Measurements from ENCODE around the gene SALL3.

The SALL3 gene

DNA sequence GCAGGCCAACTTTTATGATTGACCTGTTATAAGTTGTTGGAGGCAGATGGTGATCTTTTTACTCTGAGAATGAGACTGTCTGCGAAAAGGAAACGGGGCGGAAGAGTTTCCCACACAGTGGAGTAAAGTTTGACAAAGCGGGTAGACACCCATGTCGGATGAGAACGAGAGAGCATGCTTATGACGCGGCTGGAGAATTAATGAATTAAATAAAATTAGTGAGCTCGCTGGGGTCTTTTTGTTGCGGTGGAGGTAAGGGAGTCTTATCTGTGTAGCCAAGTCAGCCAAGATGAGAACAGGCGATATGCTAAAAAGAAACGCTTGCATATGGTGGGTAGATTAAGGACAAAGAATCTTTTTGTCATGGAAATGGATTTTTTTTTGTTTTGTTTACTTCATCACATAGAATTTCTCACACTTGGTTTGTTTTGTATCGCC, 1.8 kb downstream of the SALL3 start:
- DNase-seq = no peak

DNA sequence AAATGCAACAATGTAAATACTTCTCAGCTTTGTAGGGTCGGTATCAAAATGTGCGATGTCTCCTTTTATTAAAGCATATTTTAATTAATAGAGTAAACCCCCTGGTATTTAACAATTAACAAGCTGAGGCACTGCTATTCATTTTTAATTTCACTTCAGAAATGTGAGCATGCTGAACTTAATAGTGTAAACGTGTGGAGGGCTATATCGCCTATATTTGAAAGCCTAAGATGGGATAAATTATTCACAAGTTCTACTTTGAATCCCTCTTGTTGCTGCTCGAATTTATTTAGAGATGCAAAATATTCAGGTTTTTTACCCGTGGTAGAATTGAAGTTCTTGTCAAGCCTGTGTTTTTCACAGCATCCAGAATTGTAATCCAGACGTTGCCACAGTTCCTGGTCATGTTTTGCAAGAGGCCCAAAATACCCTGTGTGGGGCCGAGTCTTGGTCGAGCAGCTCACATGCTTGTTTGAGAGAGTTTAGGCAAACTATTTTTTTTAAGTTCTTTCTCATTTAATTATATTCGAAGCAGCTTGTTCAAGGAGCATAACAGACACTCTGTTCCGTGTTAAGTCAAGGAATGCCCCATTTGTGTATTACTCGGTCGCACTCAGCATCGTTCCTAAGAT, 2.5 kb downstream of the SALL3 start:
- no peak for DNase-seq

DNA sequence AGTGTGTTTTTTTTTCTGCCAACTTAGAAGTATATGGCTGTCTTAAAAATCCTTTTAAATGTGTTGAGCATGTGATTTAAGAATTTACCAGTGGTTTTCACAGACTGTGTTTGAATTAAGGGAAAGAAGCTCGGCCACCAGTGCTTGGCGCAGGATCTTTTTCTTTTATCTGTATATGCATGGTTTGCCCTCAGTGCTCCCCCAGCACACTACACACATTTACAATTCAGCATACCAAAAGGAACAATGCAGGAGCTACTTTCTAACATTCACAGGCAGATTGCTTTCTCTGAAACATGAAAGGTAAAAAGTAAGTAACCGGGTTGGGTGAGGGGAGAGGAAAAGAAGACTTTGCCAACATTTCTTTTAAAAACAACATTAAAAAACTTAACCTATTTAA, 3.9 kb downstream of the SALL3 start:
- no peak for DNase-seq

DNA sequence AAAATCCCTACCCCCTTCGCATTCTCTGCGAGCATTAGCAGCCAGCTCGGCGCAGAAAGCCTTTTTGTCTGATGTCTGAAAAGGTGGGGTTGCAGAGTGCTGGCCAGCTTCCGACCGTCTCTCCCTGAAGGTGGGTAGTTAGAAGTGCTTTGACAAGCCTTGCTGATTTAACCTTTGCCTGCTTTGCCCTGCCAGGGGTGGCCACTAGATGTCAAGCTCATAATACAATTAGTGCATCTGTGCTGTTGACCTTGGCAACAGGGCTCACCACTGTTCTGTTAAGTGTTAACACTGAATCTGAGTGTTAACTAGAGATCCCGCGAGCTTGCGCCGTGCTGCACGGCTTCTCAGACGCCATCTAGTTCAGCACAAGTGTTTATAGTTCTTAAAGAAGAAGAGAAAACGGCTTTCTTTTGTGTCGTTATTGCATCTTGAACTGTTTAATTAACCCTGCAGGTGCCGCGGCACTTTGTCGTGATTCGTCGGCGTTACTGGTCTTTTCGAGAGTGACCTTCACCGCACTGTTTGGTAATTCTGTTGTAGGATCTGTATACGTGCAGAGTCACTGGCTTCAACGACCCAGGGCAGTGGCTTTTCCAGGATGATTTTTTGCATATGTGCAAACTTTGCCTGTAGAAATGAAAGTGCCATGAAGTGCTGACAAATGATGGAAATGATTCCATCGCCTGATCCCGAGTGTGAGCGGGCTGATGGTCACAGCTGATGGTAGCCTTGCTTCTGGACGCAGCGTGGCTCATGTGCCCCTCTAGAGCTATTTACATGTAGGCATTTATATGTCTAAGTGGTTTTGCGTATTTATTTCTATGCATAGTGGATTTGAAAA, 5.5 kb downstream of the SALL3 start:
- no peak for DNase-seq

DNA sequence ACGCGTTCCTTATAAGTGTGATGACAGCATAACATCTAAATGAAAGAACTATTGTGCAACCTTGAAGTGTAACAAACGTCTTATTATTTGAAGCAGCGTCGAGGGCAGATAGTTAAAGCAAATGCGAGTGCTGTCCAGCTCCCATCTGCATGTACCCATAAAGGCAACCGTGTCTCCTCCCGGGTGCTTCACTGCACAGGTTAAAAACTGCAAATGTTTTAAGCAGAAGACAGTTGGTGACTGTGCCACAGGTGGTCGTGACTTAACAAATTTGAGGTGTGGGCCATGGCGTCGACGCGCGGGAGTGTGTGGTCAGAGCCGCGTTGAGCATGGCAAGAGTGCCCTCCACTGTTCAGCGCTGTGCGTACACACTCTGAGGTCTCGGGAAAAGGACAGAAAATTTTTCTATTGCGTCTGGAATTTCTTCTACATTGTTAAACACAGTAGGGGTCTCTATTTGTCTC, 6.4 kb downstream of the SALL3 start:
- DNase-seq = no peak

DNA sequence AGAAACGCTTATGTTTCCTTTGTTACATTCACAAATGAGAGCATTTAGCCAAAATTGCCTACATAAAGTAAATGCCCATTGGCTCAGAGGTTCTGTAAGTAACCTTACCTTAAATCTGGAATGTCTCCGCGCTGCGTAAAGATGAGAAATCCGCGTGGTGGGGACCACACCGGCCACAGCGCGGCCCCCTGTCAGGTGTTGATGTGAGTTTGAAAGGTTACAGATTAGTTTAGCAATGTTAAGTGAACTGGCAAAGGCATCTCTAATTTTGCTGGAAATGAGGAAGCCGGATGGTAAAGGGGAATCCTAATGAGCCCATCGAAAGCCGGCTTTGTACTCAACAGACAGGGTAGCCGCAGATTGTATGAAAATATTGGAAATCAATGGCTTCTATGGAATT, 11.8 kb downstream of the SALL3 start:
- DNase-seq = no peak

DNA sequence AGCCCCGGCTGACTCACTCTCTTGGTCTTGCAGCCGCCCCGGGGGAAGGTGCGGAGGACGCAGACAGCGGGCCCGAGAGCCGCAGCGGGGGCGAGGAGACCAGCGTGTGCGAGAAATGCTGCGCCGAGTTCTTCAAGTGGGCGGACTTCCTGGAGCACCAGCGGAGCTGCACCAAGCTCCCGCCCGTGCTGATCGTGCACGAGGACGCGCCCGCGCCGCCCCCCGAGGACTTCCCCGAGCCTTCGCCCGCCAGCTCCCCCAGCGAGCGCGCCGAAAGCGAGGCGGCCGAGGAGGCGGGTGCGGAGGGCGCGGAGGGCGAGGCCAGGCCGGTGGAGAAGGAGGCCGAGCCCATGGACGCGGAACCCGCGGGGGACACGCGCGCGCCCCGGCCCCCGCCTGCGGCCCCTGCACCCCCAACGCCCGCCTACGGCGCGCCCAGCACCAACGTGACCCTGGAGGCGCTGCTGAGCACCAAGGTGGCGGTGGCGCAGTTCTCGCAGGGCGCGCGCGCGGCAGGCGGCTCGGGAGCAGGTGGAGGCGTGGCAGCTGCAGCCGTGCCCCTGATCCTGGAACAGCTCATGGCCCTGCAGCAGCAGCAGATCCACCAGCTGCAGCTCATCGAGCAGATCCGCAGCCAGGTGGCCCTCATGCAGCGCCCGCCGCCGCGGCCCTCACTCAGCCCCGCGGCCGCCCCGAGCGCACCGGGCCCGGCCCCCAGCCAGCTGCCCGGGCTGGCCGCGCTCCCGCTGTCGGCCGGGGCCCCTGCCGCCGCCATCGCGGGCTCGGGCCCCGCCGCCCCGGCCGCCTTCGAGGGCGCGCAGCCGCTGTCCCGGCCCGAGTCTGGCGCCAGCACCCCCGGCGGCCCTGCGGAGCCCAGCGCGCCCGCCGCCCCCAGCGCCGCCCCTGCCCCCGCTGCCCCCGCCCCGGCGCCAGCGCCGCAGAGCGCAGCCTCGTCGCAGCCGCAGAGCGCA, 12.7 kb downstream of the SALL3 start:
- DNase-seq = no peak

DNA sequence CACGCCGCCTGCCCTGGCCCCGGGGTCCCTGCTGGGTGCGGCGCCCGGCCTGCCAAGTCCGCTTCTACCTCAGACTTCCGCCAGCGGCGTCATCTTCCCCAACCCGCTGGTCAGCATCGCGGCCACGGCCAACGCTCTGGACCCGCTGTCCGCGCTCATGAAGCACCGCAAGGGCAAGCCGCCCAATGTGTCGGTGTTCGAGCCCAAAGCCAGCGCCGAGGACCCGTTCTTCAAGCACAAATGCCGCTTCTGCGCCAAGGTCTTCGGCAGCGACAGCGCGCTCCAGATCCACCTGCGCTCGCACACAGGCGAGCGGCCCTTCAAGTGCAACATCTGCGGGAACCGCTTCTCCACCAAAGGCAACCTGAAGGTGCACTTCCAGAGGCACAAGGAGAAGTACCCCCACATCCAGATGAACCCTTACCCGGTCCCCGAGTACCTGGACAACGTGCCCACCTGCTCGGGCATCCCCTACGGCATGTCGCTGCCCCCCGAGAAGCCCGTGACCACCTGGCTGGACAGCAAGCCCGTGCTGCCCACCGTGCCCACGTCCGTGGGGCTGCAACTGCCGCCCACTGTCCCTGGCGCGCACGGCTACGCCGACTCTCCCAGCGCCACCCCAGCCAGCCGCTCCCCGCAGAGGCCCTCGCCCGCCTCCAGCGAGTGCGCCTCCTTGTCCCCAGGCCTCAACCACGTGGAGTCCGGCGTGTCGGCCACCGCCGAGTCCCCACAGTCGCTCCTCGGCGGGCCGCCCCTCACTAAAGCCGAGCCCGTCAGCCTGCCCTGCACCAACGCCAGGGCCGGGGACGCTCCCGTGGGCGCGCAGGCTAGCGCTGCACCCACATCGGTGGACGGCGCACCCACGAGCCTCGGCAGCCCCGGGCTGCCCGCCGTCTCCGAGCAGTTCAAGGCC, 13.7 kb downstream of the SALL3 start:
- no peak for DNase-seq

DNA sequence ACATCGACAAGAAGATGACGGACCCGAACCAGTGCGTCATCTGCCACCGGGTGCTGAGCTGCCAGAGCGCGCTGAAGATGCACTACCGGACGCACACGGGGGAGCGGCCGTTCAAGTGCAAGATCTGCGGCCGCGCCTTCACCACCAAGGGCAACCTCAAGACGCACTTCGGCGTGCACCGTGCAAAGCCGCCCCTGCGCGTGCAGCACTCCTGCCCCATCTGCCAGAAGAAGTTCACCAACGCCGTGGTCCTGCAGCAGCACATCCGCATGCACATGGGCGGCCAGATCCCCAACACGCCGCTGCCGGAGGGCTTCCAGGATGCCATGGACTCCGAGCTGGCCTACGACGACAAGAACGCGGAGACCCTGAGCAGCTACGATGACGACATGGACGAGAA, 14.4 kb downstream of the SALL3 start:
- no peak for DNase-seq

DNA sequence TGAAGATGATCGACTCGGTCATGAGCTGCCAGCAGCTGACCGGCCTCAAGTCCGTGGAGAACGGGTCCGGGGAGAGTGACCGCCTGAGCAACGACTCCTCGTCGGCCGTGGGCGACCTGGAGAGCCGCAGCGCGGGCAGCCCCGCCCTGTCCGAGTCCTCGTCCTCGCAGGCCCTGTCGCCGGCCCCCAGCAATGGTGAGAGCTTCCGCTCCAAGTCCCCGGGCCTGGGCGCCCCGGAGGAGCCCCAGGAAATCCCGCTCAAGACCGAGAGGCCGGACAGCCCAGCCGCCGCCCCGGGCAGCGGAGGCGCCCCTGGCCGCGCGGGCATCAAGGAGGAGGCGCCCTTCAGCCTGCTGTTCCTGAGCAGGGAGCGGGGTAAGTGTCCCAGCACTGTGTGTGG, 14.9 kb downstream of the SALL3 start:
- DNase-seq = no peak

DNA sequence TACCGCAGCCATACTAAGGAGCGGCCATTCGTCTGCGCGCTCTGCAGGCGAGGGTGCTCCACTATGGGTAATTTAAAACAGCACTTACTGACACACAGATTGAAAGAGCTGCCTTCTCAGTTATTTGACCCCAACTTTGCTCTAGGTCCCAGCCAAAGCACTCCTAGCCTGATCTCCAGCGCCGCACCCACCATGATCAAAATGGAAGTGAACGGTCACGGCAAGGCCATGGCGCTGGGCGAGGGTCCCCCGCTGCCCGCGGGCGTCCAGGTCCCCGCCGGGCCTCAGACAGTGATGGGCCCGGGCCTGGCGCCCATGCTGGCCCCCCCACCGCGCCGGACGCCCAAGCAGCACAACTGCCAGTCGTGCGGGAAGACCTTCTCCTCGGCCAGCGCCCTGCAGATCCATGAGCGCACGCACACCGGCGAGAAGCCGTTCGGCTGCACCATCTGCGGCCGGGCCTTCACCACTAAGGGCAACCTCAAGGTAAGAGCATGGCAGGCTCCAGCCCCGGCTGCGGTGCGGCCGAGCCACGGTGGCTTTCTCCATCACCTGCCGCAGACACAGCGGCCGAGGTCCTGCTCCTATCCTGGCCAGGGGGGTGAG, 15.5 kb downstream of the SALL3 start:
- no peak for DNase-seq

DNA sequence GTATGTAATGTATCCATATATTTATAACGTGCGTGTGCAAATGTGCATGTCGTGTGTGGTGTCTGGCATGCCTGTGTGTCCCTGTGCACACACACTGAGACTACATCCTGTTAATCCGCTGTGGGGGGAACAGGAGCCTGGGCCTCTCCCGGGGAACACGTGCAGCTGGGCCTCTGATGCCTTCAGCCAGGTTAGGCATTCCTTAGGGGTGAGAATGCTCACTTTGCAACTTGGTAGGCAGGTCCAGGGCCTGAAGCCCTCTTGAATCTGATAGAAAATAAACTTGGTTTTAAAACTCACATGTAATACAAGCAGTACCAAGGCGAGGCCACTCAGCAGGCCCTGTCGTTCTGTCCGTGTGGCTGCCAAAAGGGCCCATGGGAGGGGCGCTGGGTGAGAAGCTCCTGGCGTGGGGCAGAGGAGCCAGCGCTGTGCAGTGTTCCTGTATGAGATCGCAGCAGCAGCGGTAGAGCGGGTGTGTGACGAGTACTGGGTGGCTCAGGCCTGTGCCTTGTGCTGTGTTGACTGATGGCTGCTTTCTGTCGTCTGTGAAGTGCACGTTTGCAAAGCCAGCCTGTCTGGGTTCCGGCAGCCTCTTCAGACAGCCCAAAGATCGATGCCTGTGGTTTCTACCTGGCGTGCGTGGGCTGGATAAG, 16.2 kb downstream of the SALL3 start:
- no peak for DNase-seq

DNA sequence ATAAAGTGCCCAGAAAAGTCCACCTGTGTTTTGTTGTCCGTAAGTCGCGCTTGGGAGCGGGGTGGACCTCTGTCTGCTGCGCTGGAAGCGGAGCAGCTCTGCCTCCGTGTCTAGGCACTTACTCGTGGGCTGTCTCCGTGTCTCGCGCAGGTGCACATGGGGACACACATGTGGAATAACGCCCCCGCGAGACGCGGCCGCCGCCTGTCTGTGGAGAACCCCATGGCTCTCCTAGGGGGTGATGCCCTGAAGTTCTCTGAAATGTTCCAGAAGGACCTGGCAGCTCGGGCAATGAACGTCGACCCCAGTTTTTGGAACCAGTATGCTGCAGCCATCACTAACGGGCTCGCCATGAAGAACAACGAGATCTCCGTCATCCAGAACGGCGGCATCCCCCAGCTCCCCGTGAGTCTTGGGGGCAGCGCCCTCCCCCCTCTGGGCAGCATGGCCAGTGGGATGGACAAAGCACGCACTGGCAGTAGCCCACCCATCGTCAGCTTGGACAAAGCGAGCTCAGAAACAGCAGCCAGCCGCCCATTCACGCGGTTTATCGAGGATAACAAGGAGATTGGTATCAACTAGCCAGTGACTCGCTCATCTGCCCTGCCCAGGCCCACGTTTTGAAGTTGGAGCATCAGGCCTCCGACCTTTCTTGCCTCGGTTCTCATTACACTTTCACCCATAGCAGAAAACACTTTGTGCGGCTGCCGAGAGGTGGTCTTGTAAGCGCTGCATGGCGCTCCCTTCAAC, 17.3 kb downstream of the SALL3 start:
- DNase-seq = no peak

DNA sequence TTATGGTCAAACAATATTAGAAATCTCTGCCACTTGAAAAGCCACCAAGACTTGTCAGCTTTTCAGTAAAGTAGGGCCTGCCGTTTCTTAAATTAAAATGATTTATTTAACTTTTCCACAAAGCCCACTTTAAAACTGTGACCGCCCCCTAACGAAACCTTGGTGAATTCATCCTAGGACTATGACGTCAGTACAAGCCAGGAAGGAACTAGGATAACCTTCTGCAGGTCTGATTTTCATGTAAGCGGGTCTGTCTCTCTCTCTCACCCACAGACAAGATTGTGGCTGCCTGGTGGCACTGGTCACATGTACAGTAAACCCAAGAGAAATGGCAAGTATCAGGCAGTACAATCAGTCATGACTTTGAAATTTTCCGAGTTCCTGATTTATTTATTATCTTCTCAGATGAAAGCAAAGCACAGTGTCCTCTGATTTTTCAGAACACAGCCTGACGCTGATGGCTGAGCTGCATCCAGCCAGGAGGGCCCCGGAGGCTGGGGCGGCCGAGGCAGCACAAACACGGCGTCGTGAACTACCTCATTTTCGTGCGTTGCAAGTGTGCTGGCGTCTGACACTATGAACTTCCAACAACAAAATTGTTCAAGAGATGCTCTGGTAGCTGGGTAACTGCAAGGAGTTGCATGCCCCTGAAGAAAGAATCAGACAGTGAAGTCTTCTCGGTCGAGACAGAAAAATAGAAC, 18.9 kb downstream of the SALL3 start:
- no peak for DNase-seq

DNA sequence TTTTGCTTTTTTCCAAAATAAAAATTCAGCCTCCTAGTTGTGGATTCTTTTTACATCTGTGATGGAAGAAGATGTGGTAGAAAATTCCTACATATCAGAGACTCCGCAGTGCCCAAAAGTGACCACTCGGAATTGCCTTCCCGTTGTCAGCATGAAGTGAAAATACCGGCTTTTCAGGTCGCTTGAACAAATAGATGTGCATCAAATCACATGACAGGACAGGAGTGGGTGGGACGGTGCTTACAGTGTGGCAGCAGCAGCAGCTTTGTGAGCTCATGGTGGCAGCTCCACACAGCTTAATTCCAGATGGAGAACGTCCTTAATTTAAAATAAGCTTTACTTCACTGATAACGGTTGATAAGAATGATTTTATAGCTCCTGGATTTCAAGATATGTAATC, 20.3 kb downstream of the SALL3 start:
- DNase-seq = no peak

DNA sequence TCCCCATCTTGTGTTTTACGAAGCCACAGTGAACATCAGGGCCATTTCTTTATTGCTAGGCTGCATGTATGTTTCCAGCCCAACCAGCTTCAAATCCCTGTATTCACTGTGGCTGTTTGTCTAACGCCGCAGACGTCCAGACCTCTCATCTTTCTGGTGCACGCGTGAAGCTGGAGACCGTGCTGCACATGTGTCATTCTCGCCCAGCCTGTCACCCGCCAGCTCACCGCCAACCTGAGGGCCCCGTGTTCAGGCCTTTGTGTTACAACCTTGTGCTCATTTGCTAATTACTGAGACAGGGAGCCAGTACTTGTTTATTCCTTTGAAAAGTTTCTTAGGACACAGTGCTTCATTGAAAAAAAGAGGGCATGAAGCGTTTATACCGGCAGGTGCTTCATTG, 21.4 kb downstream of the SALL3 start:
- DNase-seq = no peak

DNA sequence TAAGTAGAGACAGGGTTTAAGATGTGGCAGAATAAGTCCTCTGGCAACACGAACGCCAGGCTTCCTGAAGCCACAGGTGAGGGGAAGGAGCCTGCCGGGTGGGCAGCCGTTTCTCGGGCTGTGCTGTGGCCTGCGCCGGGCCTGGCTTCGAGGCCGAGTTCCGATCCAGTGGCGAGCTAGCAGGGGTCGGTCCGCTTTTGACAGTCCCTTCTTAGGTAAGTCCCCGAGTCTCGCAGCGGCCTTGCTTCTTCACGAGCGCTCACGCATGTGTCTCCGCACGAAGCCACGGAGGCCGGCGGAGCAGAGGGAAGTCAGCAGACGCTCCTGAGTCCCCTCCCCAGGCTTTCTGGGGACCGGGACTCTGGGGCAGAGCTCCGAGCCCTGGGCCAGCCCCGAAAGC, 26.0 kb downstream of the SALL3 start:
- DNase-seq = no peak

DNA sequence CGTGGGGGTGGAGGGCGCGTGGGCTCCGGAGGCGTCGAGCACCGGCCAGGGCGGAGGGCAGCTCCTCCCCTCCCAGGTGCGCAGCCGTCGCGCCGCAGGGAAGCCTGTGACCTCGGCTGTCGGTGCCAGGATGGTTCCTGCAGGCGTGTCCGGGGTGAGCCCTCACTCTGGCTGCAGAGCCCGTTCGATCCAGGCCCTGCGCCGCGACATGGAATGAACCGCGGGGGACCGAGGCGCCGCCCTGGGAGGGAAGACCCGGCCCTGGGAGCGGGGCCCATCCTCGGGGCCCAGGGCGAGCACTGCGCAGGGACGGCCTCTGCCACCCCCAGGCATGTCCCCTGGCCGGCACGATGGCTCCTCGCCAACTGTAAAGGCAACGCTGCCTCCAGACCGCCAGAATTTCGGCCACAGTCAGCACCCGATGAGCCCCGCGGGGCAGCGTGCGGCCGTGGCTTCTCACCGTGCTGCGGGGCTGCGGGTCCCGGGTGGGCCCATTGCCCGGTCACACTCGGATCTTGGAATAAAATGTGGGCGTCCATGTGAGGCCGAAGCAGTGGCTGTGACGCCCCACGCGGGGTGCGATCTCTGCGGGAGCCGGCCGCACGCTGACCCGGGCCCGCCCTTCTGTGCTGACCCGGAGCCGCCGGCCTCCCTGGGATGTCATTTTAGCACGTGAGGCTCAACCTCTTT, 26.6 kb downstream of the SALL3 start:
- DNase-seq = no peak

DNA sequence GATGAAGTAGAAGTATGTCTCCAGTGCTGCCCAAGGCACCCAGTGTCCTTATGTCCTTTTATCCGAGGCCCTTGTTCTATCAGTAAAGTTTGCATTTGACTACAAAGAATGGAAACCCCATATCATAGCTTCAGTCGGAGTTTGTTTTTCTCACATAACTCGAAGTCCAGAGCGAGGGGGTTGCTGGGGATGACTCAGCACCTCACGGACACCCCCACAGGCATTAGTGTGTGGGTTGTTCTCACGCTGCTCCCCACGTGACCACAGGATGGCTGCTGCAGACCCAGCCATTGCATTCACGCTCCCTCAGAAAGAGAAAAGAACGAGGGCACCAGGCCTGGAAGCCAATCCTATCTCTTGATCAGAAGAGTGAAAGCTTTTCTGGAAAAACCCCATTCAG, 27.8 kb downstream of the SALL3 start:
- DNase-seq = no peak
